IMR-90 (cell line): ENCODE measurements around the gene KCNMA1. TPM values are rescaled to one million over a fixed set of nuclear protein-coding genes. Genes with fewer than 3 reads are reported as not detected.

Experiments used
- ATAC-seq: fragments of 200-7000 bp; cut with Tn5 transposase; 2 replicates; pipeline ENCODE4 v1.9.1; 2020; ENCODE audit warnings: low read depth, mild to moderate bottlenecking, moderate library complexity
- BruUV-seq: library from RNA; stranded (reverse); fragments of 400-500 nt; replicated peaks from 2 replicates; lab custom pipeline; 2021; lab: Mats Ljungman, UMichigan
- CTCF ChIA-PET: fragments of 300-600 bp; formaldehyde crosslinking; extraction: SDS; loops from one replicate; lab custom pipeline; 2021; ENCODE audit warnings: antibody characterized with exemption; lab: Yijun Ruan, JAX
- POLR2A ChIA-PET: fragments of 300-600 bp; sonication (Branson Sonifier 250); formaldehyde crosslinking; loops from one replicate; lab custom pipeline; 2022; ENCODE audit warnings: antibody characterized with exemption; ENCODE audit not compliant: unreplicated experiment; lab: Charles Lee
- DNase-seq: peaks from one replicate; pipeline ENCODE4 v3.0.0; 2013
- H2AFZ ChIP-seq: replicated peaks from 2 replicates; pipeline ENCODE3; 2013; ENCODE audit warnings: low read length, mild to moderate bottlenecking; ENCODE audit not compliant: poor library complexity
- H2AK5ac ChIP-seq: 2 replicates; pipeline ENCODE4 v1.6.1; 2013; ENCODE audit warnings: low read depth, low read length, inconsistent platforms
- H2AK9ac ChIP-seq: replicated peaks from 2 replicates; pipeline ENCODE3; 2013; ENCODE audit warnings: mild to moderate bottlenecking, low read depth, low read length, moderate library complexity; ENCODE audit not compliant: poor library complexity
- H2BK120ac ChIP-seq: 2 replicates; pipeline ENCODE4 v1.6.1; 2013; ENCODE audit warnings: low read depth, low read length, inconsistent platforms
- H2BK15ac ChIP-seq: 3 replicates; pipeline ENCODE4 v1.6.1; 2013; ENCODE audit warnings: low read depth, low read length, inconsistent platforms
- H2BK20ac ChIP-seq: 2 replicates; pipeline ENCODE4 v1.6.1; 2013; ENCODE audit warnings: low read depth, mild to moderate bottlenecking, inconsistent platforms, low read length, moderate library complexity
- H2BK5ac ChIP-seq: 2 replicates; pipeline ENCODE4 v1.6.1; 2013; ENCODE audit warnings: mild to moderate bottlenecking, low read depth, low read length, inconsistent platforms; ENCODE audit not compliant: poor library complexity, severe bottlenecking
- H3K14ac ChIP-seq: replicated peaks from 2 replicates; pipeline ENCODE4 v1.6.1; 2013; ENCODE audit warnings: low read depth, low read length, inconsistent platforms
- H3K18ac ChIP-seq: 2 replicates; pipeline ENCODE4 v1.6.1; 2013; ENCODE audit warnings: low read depth, low read length, control low read depth
- H3K23ac ChIP-seq: 2 replicates; pipeline ENCODE4 v1.6.1; 2013; ENCODE audit warnings: low read depth, low read length, inconsistent platforms
- H3K27ac ChIP-seq: 2 replicates; pipeline ENCODE4 v1.5.1; 2013; ENCODE audit warnings: mild to moderate bottlenecking, control low read depth, low read length; ENCODE audit not compliant: insufficient read depth
- H3K27me3 ChIP-seq: 2 replicates; pipeline ENCODE4 v1.6.1; 2013; ENCODE audit warnings: low read length; ENCODE audit not compliant: control insufficient read depth, insufficient read depth
- H3K36me3 ChIP-seq: 2 replicates; pipeline ENCODE4 v1.6.1; 2013; ENCODE audit warnings: low read length, mixed read lengths; ENCODE audit not compliant: control insufficient read depth, insufficient read depth
- H3K4ac ChIP-seq: 2 replicates; pipeline ENCODE4 v1.6.1; 2013; ENCODE audit warnings: low read depth, low read length, inconsistent platforms
- H3K4me1 ChIP-seq: 2 replicates; pipeline ENCODE4 v1.6.1; 2013; ENCODE audit warnings: low read length, mixed read lengths; ENCODE audit not compliant: control insufficient read depth, insufficient read depth
- H3K4me2 ChIP-seq: 2 replicates; pipeline ENCODE4 v1.6.1; 2013; ENCODE audit warnings: low read depth, mild to moderate bottlenecking, control low read depth, low read length, moderate library complexity
- H3K4me3 ChIP-seq: 2 replicates; pipeline ENCODE4 v1.5.1; 2013; ENCODE audit warnings: low read depth, mild to moderate bottlenecking, control low read depth, low read length, moderate library complexity; ENCODE audit not compliant: insufficient read depth
- H3K56ac ChIP-seq: 2 replicates; pipeline ENCODE4 v1.6.1; 2013; ENCODE audit warnings: low read length, inconsistent platforms; ENCODE audit not compliant: insufficient read depth; ENCODE audit errors: extremely low read depth
- H3K79me1 ChIP-seq, 2 experiments: 2 replicates each; pipeline ENCODE4 v1.6.1; 2013; ENCODE audit warnings: low read length in 2 of 2, inconsistent platforms in 1 of 2, low read depth in 1 of 2
- H3K9ac ChIP-seq: 2 replicates; pipeline ENCODE4 v1.6.1; 2013; ENCODE audit warnings: low read depth, low read length, control low read depth
- H3K9me1 ChIP-seq: 2 replicates; pipeline ENCODE4 v1.6.1; 2013; ENCODE audit warnings: low read length, inconsistent platforms; ENCODE audit not compliant: insufficient read depth
- H3K9me3 ChIP-seq: 2 replicates; pipeline ENCODE4 v1.6.1; 2013; ENCODE audit warnings: low read length; ENCODE audit not compliant: control insufficient read depth, insufficient read depth
- H4K20me1 ChIP-seq: 2 replicates; pipeline ENCODE4 v1.6.1; 2013; ENCODE audit warnings: low read length, inconsistent platforms; ENCODE audit not compliant: insufficient read depth
- H4K5ac ChIP-seq: 2 replicates; pipeline ENCODE4 v1.6.1; 2013; ENCODE audit warnings: mild to moderate bottlenecking, low read depth, low read length, control low read depth
- H4K8ac ChIP-seq, 2 experiments: 2 replicates each; pipeline ENCODE4 v1.6.1; 2013; ENCODE audit warnings: low read depth in 2 of 2, low read length in 2 of 2, control low read depth in 1 of 2, inconsistent platforms in 1 of 2
- H4K91ac ChIP-seq: 2 replicates; pipeline ENCODE4 v1.6.1; 2013; ENCODE audit warnings: low read depth, low read length, inconsistent platforms; ENCODE audit not compliant: insufficient read depth
- FOS ChIP-seq: fragments of 150-350 bp; IDR thresholded peaks from 2 replicates; pipeline ENCODE4 v1.6.1; 2016; ENCODE audit warnings: low read depth, low read length
- MAFK ChIP-seq: IDR thresholded peaks from 2 replicates; pipeline ENCODE4 v1.6.1; 2012; ENCODE audit warnings: low read depth, low read length, improper control_type of control experiment
- MAZ ChIP-seq: IDR thresholded peaks from 2 replicates; pipeline ENCODE4 v1.6.1; 2012; ENCODE audit warnings: low read depth, mild to moderate bottlenecking, low read length, improper control_type of control experiment, moderate library complexity, borderline replicate concordance
- MXI1 ChIP-seq: IDR thresholded peaks from 2 replicates; pipeline ENCODE4 v1.6.1; 2012; ENCODE audit warnings: low read depth, mild to moderate bottlenecking, low read length, moderate library complexity, borderline replicate concordance
- NFE2L2 ChIP-seq: fragments of 150-350 bp; IDR thresholded peaks from 2 replicates; pipeline ENCODE4 v1.6.1; 2016; ENCODE audit warnings: low read depth, mild to moderate bottlenecking, low read length
- POLR2A ChIP-seq: IDR thresholded peaks from 2 replicates; pipeline ENCODE4 v1.6.1; 2012; ENCODE audit warnings: mild to moderate bottlenecking, low read depth, low read length
- RCOR1 ChIP-seq: IDR thresholded peaks from 2 replicates; pipeline ENCODE4 v1.6.1; 2012; ENCODE audit warnings: mild to moderate bottlenecking, low read length, improper control_type of control experiment; ENCODE audit not compliant: insufficient replicate concordance
- RFX5 ChIP-seq: IDR thresholded peaks from 2 replicates; pipeline ENCODE4 v1.8.0; 2012; ENCODE audit warnings: low read depth, mild to moderate bottlenecking, low read length, moderate library complexity
- WGBS, 2 experiments: methylation state at CpG; one replicate each; pipeline versions ENCODE4 v1.1.5 to v1.1.7; 2013; ENCODE audit warnings: missing lambda C conversion rate in 2 of 2; ENCODE audit not compliant: insufficient read length in 1 of 2; ENCODE audit errors: extremely low coverage in 2 of 2; 5-methylcytosine and 5-hydroxymethylcytosine counted together
- dilution Hi-C: fragments of 300-500 bp; cut with HindIII; formaldehyde crosslinking; loops from one replicate; pipeline ENCODE4 v1.14.3; 2018; ENCODE audit warnings: low sequenced_read_pairs; ENCODE audit not compliant: unreplicated experiment
- in situ Hi-C: fragments of 300-500 bp; cut with MboI; formaldehyde crosslinking; loops from 3 replicates; pipeline ENCODE4 v1.14.3; 2019; ENCODE audit warnings: low sequenced_read_pairs, inconsistent platforms, mixed read lengths
- intact Hi-C: fragments of 100-400 bp; cut with micrococcal nuclease; formaldehyde crosslinking; loops from 2 replicates; pipeline ENCODE4 v1.10.0; 2022
- polyA plus RNA-seq, 3 experiments: library from polyadenylated mRNA; depleted of rRNA; stranded (reverse); fragments of >200 nt; gene quantifications; 2 replicates each; pipeline ENCODE4 v1.2.3, GENCODE V29; 2012; ENCODE audit warnings: low replicate concordance in 1 of 3
- total RNA-seq: library from RNA; depleted of rRNA; stranded (reverse); fragments of >200 nt; gene quantifications from 2 replicates; pipeline ENCODE4 v1.2.3, GENCODE V29; 2012
- TF ChIP-seq, protein P1 (sequence below): fragments of 150-350 bp; IDR thresholded peaks from 2 replicates; pipeline ENCODE4 v1.6.1; 2016; ENCODE audit warnings: low read depth, mild to moderate bottlenecking, low read length, moderate library complexity, borderline replicate concordance

Gene KCNMA1
- total and polyA plus RNA-seq, 2 of the 4 experiments (the other 2 are of a cell fraction), result 25.6 to 29.6 TPM

GRCh38 chr10:77592946-77593636 is 44.5 kb downstream of the KCNMA1 start (continued):
- 0 out of 2 replicates have a peak, but pooled peaks have one; percentile 2 for TF ChIP-seq MAFK
- peak; percentile 62 for TF ChIP-seq NFE2L2
- TF ChIP-seq POLR2A, result no peak

GRCh38 chr10:77592510-77592909 is 45.1 kb downstream of the KCNMA1 start:
- in situ Hi-C loops, result no loop called here

More at GRCh38 chr10:77592510-77592909, 45.1 kb downstream of the KCNMA1 start:
- H3K56ac ChIP-seq, result no peak overlapping the region
- H2BK120ac ChIP-seq, result peak overlapping the region; percentile 92
- H2BK5ac ChIP-seq, result peak overlapping the region; percentile 27
- peak overlapping the region; percentile 56 for H2AFZ ChIP-seq
- CTCF ChIA-PET, result no interaction called here
- H3K36me3 ChIP-seq, result no peaks in the 10 kb centered on the region
- no peak for TF ChIP-seq FOS
- TF ChIP-seq, protein P1, sequence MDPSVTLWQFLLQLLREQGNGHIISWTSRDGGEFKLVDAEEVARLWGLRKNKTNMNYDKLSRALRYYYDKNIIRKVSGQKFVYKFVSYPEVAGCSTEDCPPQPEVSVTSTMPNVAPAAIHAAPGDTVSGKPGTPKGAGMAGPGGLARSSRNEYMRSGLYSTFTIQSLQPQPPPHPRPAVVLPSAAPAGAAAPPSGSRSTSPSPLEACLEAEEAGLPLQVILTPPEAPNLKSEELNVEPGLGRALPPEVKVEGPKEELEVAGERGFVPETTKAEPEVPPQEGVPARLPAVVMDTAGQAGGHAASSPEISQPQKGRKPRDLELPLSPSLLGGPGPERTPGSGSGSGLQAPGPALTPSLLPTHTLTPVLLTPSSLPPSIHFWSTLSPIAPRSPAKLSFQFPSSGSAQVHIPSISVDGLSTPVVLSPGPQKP, result no peak
- TF ChIP-seq RCOR1, result no peak
- no peak for TF ChIP-seq NFE2L2
- no peak for TF ChIP-seq RFX5
- no peak for TF ChIP-seq MXI1
- no peak for TF ChIP-seq MAZ
- ATAC-seq, result no peak; the same call in 1 of the 2 replicates
- H3K27ac ChIP-seq, result peak overlapping the region; percentile 8; the same call in 1 of the 2 replicates
- peak overlapping the region; percentile 13; the same call in 1 of the 3 replicates for H2BK15ac ChIP-seq
- no peaks in the 10 kb centered on the region for H4K20me1 ChIP-seq
- DNase-seq, result no peak
- peaks cover 15 to 44% of the 10 kb centered on the region in 2 experiments; a peak in 3 of 4 replicates for H3K79me1 ChIP-seq
- no peak overlapping the region for H3K9ac ChIP-seq
- 0 out of 2 replicates have a peak overlapping the region, but pooled peaks have one; percentile 27 for H4K5ac ChIP-seq
- peak overlapping the region; percentile 52; the same call in 1 of the 2 replicates for H3K23ac ChIP-seq
- H3K14ac ChIP-seq, result peak overlapping the region; percentile 42
- peak overlapping the region; percentile 87 for H2BK20ac ChIP-seq
- peak overlapping the region in 1 of 2 experiments; percentile 28; a peak in 1 of 4 replicates for H4K8ac ChIP-seq
- peaks cover 13% of the 10 kb centered on the region for H3K4me1 ChIP-seq
- intact Hi-C loops, result no loop called here
- no peak overlapping the region for H3K4me3 ChIP-seq
- H3K27me3 ChIP-seq, result no peaks in the 10 kb centered on the region
- peak overlapping the region; percentile 89 for H3K4ac ChIP-seq
- H3K4me2 ChIP-seq, result no peak overlapping the region
- 78% methylated on average over 1 of the region's 4 CpGs; no CpG with 5 or more reads in 1 of the 2 experiments for WGBS, 2 experiments
- no peaks in the 10 kb centered on the region for H3K9me3 ChIP-seq
- no TSS peak for BruUV-seq
- peak overlapping the region; percentile 79 for H2AK9ac ChIP-seq
- H4K91ac ChIP-seq, result peak overlapping the region; percentile 49
- H3K18ac ChIP-seq, result peak overlapping the region; percentile 12; the same call in 1 of the 2 replicates
- peak overlapping the region; percentile 58 for H2AK5ac ChIP-seq
- POLR2A ChIA-PET, result interaction anchor here (0.6 kb wide), 1 partner anchor 12 kb away, joined by 4 read pairs; no protein-coding TSS in a partner anchor
- dilution Hi-C loops, result no loop called here
- H3K9me1 ChIP-seq, result peaks cover 36% of the 10 kb centered on the region
